CD4-positive, alpha-beta T cell treated with Interleukin-17A for 4 hours (primary cell): ENCODE data around the gene VWA3B.

Source experiments
- DNase-seq: peaks from one replicate; pipeline ENCODE4 v3.0.0-alpha.2; 2020; ENCODE audit warnings: mixed read lengths

VWA3B gene

DNA sequence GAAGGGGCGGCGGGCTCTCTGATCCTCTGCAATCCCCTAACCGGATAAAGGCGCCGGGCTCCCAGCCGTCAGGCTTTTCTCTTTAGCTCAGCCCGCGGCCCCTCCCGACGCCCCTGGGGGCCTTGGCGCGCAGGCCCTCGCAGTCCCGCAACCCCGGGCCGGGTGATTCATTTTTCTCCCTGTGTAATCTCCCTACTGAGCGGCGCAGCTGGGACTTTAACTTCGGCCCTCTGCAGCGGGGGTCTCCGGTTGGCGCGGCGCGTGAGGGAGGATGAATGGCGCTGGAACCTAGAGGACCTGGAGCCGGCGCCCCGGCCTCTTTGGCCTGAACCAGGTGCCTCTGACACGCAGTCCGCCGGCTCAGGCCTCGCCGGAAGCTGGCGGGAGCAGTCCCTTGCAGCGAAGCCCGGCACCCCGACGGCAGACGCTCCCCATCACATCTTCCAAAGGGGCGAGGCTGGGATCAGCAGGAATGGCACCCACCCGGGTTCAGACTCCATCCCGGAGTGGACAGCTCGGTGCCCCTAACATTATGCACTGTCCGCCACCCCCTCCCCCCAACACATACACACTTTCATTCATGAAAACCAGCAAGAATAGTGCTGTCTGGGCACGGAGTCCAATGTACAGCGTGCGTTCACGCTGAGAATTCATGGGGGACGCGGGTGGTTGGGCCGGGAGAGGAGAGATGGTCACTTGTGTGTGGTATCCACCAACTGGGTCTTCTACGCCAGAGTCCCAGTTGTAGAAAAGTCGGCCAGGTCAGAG is 260.5 kb downstream of the VWA3B start:
- no peak for DNase-seq

DNA sequence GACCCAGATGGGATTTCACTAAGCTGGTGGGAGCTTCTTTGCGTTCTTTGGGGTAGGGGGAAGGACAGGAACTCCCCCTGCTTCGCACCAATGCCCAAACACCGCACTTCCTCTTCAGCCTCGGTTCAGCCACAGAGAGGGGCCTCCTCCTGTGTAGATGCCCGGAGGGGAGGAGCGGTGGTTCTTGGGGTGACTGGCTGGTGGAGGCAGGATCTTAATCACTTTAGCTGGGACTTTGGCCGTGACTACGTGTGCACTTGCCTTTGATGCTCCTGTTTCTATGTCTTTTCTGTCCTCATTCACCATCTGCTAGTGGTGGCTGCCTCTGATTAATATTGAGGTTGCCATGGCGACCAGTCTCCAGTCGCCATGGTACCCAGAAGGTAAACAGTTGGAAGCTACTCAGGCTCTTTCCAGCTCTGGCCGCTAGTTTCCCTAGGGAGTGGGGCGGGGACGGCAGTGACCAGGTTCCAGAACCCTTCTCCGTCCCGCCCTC is 261.1 kb downstream of the VWA3B start:
- no peak for DNase-seq

DNA sequence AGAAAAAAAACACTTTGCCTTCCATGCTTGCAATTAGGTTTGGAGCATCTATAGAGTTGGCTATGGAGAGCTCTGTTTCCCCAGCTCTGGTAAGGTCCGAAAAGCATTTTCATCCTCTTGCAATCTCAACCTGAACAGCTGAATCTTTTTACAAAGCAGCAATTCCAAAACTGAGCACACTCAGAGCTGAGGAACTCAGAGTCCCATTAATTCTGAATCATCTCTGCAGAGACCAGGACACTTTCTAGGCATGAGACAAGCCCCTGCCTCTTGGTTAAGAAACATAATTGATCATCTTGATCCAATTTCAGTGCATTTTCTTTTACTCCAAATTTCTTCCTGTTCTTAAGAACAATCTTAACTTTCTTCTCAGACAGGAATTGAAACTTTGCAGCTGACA is 263.4 kb downstream of the VWA3B start:
- DNase-seq = no peak

DNA sequence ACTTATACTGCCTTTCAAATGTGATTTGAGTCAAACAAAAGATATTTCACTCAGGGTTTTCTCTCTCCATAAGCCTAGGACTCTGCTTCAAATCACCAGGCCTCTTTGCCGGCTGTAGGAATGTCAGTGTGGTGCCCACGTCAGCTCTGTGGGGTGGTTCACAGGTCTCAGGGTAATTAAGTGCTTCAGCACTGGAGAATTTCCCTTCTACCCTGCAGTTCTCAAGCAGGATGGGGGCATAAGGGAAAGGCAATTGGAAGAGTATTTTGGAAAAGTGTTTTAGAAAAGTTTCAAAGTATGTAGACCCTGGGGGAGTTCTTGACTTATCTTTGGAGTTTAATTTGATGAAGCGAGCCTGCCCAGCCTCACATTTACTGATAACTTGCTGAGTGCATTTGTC is 268.9 kb downstream of the VWA3B start:
- no peak for DNase-seq

DNA sequence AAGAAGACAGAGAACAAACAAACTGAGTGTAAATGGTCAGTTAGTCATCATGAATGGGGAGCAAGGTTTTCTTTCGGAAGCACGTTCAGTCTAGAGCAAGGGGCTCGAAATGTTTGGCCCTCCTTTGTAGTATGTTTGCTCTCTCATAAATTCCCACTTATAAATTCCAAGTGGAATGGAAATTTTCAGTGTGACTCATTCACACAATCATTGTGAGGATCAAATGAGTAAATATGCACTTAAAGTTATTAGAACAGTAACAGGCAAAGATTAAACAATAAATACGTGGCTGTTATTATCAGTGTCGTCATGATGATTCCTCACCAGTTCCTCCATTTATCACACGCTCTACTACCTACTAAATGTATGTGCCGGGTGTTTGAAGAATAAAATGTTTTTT is 269.8 kb downstream of the VWA3B start:
- no peak for DNase-seq

DNA sequence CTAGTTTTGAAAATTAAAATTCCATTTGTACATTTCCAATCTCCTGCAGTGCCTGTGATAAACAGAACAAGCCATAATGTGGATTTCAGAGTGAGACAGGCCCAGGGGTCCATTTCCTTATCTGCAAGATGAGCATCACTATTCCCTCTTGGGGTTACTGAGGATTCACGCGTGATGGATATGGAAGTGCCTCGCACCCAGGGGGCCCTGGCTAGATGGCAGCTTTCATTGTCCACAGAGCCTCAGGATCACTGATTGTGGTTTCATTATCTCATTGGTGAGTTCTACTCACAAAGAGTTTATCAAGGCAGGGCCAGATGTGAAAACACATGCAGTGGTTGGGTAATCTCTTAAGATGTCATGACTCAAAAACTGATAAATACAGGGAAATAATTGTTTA is 270.9 kb downstream of the VWA3B start:
- no peak for DNase-seq

DNA sequence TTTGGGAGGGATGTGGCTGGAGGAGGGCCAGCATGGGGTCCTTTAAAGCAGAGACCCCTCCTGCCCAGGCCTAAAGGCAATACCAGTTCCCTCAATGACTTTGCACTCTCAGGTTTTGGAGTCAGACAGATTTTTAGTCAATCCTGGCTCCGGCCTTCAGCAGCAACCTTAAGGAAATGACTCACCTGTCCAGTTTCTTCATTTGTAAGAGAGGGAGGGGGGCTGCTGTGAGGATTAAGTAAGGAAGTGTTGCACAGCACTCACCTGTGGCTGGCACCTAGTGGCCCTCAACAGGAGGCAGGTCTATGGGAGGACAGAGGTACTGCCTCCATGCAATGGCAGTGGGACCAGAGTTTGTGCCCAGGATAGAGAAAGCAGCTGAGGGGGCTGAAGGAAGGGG is 273.0 kb downstream of the VWA3B start:
- no peak for DNase-seq
